ENCODE measurements around the gene GMPR.

DNA sequence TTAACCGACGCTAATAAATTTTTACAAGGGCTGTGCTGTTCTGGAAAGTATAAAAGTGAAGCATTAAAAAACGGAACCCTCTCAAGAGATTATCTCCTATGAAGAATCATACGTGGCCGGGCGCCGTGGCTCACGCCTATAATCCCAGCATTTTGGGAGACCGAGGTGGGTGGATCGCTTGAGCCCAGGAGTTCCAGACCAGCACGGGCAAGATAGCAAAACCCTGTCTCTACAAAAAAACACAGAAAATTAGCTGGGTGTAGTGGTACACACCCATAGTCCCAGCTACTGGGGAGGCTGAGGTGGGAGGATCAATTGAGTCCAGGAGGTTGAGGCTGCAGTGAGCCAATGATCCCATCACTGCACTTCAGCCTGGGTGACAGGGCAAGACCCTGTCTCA is 83.4 kb downstream of the GMPR start:
- TF ChIP-seq CTCF (IDR thresholded peaks at IDR 0.05; ENCODE audit: extremely low read depth in 1 of 2, insufficient read depth in 1 of 2, low read depth in 1 of 2, low read length in 2 of 2) (no peak), POLR2A (IDR thresholded peaks at IDR 0.05; ENCODE audit: low read depth, low read length) (no peak), POLR2AphosphoS5 (IDR thresholded peaks at IDR 0.05; ENCODE audit: insufficient read depth, low read depth, low read length) (no peak), EZH2 (IDR thresholded peaks at IDR 0.05; ENCODE audit: borderline replicate concordance, low read depth, low read length, severe bottlenecking) (no peak)

Measured in endothelial cell of umbilical vein (primary cell).